Transverse colon (tissue), 4 donors: Measurements from ENCODE around the gene CEP76. TPM values are rescaled to one million over a fixed set of nuclear protein-coding genes. Genes with fewer than 3 reads are reported as not detected.
"Not testable (repeated sequence)": the region's sequence is repeated elsewhere in the genome, so short reads cannot be mapped to it uniquely, and the experiment has no call there.

Experiments used
- DNase-seq: peaks from one replicate; pipeline ENCODE4 v3.0.0-alpha.2; 2019
- H3K27ac ChIP-seq, 4 donors: fragments of 200-600 bp; sonication (generic); 2 replicates each; pipeline ENCODE4 v1.5.1; 2016 to 2018; ENCODE audit warnings: inconsistent platforms in 4 of 4
- H3K27me3 ChIP-seq: fragments of 200-600 bp; sonication (generic); 2 replicates; pipeline ENCODE4 v1.5.1; 2017; ENCODE audit warnings: inconsistent platforms
- H3K36me3 ChIP-seq, 4 donors: fragments of 200-600 bp; sonication (generic); 2 replicates each; pipeline ENCODE4 v1.5.1; 2017 to 2019; ENCODE audit warnings: inconsistent platforms in 4 of 4
- H3K4me1 ChIP-seq, 4 donors: fragments of 200-600 bp; sonication (generic); 2 replicates each; pipeline ENCODE4 v1.5.1; 2017 to 2020; ENCODE audit warnings: inconsistent platforms in 4 of 4
- H3K4me3 ChIP-seq, 4 donors: fragments of 200-600 bp; sonication (generic); 1 replicate in 1 of 4; 2 replicates in 3 of 4; pipeline versions ENCODE4 v1.5.1 to v1.6.1; 2017 to 2019; ENCODE audit warnings: inconsistent platforms in 4 of 4
- H3K9me3 ChIP-seq, 2 donors: fragments of 200-600 bp; sonication (generic); 2 replicates each; pipeline ENCODE4 v1.5.1; 2017 to 2019; ENCODE audit warnings: inconsistent platforms in 2 of 2
- CTCF ChIP-seq, 5 experiments: fragments of 200-600 bp in 3 of 5; fragments of 450-650 bp in 2 of 5; sonication (generic) in 3 of 5; IDR thresholded peaks; 1 replicate in 2 of 5; 2 replicates in 3 of 5; pipeline ENCODE4 v1.5.1; 2016 to 2017; ENCODE audit warnings: antibody characterized with exemption in 5 of 5, inconsistent platforms in 3 of 5, mild to moderate bottlenecking in 2 of 5, moderate library complexity in 1 of 5
- EP300 ChIP-seq: sonication (generic); formaldehyde crosslinking; IDR thresholded peaks from one replicate; pipeline ENCODE4 v1.6.1; 2017; ENCODE audit warnings: antibody characterized with exemption, low read depth
- POLR2A ChIP-seq: fragments of 450-650 bp; IDR thresholded peaks from one replicate; pipeline ENCODE4 v1.6.1; 2016; ENCODE audit warnings: antibody characterized with exemption, mild to moderate bottlenecking, moderate library complexity
- POLR2AphosphoS5 ChIP-seq, 3 donors: sonication (generic); formaldehyde crosslinking; IDR thresholded peaks; one replicate each; pipeline ENCODE4 v1.6.1; 2016; ENCODE audit warnings: antibody characterized with exemption in 3 of 3
- WGBS, 2 donors: methylation state at CpG; one replicate each; pipeline ENCODE4 v1.1.5; 2018; ENCODE audit warnings: low coverage in 1 of 2; 5-methylcytosine and 5-hydroxymethylcytosine counted together
- in situ Hi-C, 4 donors: fragments of 200-750 bp; cut with MboI; loops; one replicate each; pipeline versions ENCODE4 v1.15.0 to v1.15.1; 2017; ENCODE audit warnings: low sequenced_read_pairs in 3 of 4, low pct_ligation_motif_present in 1 of 4, low pct_unique_long_range_greater_than_20kb in 1 of 4
- intact Hi-C: fragments of 100-400 bp; cut with DNase I; formaldehyde crosslinking; loops from one replicate; pipeline ENCODE4 v1.15.1; 2023; ENCODE audit warnings: low total_unique reads
- total RNA-seq, 4 donors: library from RNA; depleted of rRNA; stranded (reverse); fragments of >200 nt; gene quantifications; one replicate each; pipeline ENCODE4 v1.1.0, GENCODE V29; 2016

CEP76 gene
- total RNA-seq, 4 donors from 2014 or later = 7.6 to 23.7 (median 9.0) TPM

DNA sequence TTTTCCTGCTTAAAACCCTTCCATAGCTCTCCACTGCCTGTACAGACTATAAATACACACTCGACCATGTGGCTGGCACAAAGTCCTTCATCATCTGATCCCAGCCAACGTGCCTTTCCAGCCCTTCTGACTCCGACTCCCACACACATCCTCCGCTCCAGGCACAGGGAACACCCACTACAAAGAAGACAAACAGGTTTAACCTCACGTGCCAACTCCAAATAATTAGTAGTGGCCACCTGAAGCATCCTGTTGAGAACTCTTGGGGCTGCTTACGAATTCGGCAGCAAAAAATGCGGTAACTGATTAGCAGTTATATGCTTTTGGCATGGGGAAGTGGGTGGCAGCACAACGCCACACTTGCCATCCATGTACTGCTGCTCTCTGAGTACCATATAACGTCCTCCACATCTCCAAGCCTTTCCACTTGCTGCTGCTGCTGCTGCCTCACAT lies 56.7 kb downstream of the CEP76 start:
- DNase-seq = no peak
- Histone ChIP-seq H3K9me3 (no peaks in the 10 kb centered on the region), H3K27me3 (no peaks in the 10 kb centered on the region), H3K36me3 (no peaks in the 10 kb centered on the region), H3K4me1 (peaks cover 0 to 10% (median 0%) of the 10 kb centered on the region in 4 donors), H3K27ac (no peak overlapping the region), H3K4me3 (no peak overlapping the region)
- WGBS, 2 donors = 61 to 80% methylated on average over 4 to 10 of the region's 10 CpGs
- in situ Hi-C loops (no loop called here), intact Hi-C loops (no loop called here)
- TF ChIP-seq POLR2AphosphoS5 (IDR thresholded peaks at IDR 0.05) = no peak
- no peak for TF ChIP-seq EP300
- no peak for TF ChIP-seq CTCF (IDR thresholded peaks at IDR 0.05)
- TF ChIP-seq POLR2A = no peak

DNA sequence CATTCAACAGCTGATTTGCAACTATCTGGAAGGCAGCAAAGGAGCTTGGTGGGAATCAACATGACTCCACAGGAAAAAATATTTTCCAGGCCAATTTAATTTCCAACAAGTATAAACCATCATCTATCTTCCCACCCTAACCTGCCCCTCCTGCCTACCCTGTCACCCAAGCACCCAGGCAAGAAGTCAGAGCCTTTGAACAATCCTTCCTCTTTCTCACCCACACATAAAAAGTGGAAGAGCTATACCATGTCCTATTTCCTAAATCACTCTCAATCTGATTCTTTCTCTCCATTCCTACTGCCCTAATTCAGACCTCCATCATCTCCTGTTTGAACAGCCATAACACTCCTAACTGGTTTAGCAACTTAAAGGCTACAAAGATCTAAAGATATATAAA lies 57.3 kb downstream of the CEP76 start:
- Histone ChIP-seq H3K9me3 (no peaks in the 10 kb centered on the region), H3K27me3 (no peaks in the 10 kb centered on the region), H3K4me3 (no peak overlapping the region), H3K36me3 (no peaks in the 10 kb centered on the region), H3K4me1 (peaks cover 0 to 10% (median 0%) of the 10 kb centered on the region in 4 donors), H3K27ac (no peak overlapping the region)
- TF ChIP-seq POLR2AphosphoS5 (IDR thresholded peaks at IDR 0.05) = no peak
- intact Hi-C loops = no loop called here
- in situ Hi-C loops = no loop called here
- DNase-seq = no peak

- DNase-seq, H3K27ac ChIP-seq, in situ Hi-C loops, H3K9me3 ChIP-seq, H3K27me3 ChIP-seq, intact Hi-C loops, H3K4me3 ChIP-seq, H3K36me3 ChIP-seq: not testable (repeated sequence)
- H3K4me1 ChIP-seq = peaks cover 0 to 13% (median 0%) of the 10 kb centered on the region in 4 donors
- 93 to 100% methylated on average over 2 to 5 of the region's 5 CpGs for WGBS, 2 donors
Observed at GRCh38 chr18:12643756-12644155, 58.8 kb downstream of the CEP76 start.

- Histone ChIP-seq H3K36me3 (no peaks in the 10 kb centered on the region), H3K4me3 (no peak overlapping the region), H3K9me3 (no peaks in the 10 kb centered on the region), H3K27me3 (no peaks in the 10 kb centered on the region), H3K4me1 (peaks cover 0 to 13% (median 0%) of the 10 kb centered on the region in 4 donors), H3K27ac (no peak overlapping the region)
- WGBS, 2 donors = 83 to 93% methylated on average over 6 of the region's 6 CpGs
- in situ Hi-C loops = no loop called here
- TF ChIP-seq POLR2AphosphoS5 (IDR thresholded peaks at IDR 0.05) = no peak
- TF ChIP-seq CTCF (IDR thresholded peaks at IDR 0.05) = no peak
- no peak for TF ChIP-seq EP300
- no peak for TF ChIP-seq POLR2A
- DNase-seq = no peak
- intact Hi-C loops = no loop called here
Observed at GRCh38 chr18:12640881-12641200, 61.7 kb downstream of the CEP76 start.

- H3K27me3 ChIP-seq = no peaks in the 10 kb centered on the region
- peaks cover 0 to 9% (median 0%) of the 10 kb centered on the region in 4 donors for H3K4me1 ChIP-seq
- TF ChIP-seq POLR2A (no peak), CTCF (IDR thresholded peaks at IDR 0.05) (no peak), EP300 (no peak), POLR2AphosphoS5 (IDR thresholded peaks at IDR 0.05) (no peak)
- intact Hi-C loops = no loop called here
- H3K27ac ChIP-seq = no peak overlapping the region
- in situ Hi-C loops = no loop called here
- DNase-seq = no peak
- no peak overlapping the region for H3K4me3 ChIP-seq
- WGBS, 2 donors = 59 to 69% methylated on average over 3 to 5 of the region's 5 CpGs
- H3K9me3 ChIP-seq = no peaks in the 10 kb centered on the region
- H3K36me3 ChIP-seq = no peaks in the 10 kb centered on the region
Observed at GRCh38 chr18:12639990-12640880, 62.3 kb downstream of the CEP76 start.
